B cell (primary cell): ENCODE data around the gene ENO3. TPM values are rescaled to one million over a fixed set of nuclear protein-coding genes. Genes with fewer than 3 reads are reported as not detected.

Experiments
- ATAC-seq: fragments of 200-7000 bp; cut with Tn5 transposase; one replicate; pipeline ENCODE4 v1.10.0; 2021; ENCODE audit warnings: low read depth, mild to moderate bottlenecking, moderate number of reproducible peaks, moderate library complexity
- CTCF ChIA-PET: fragments of 350-600 bp; sonication (Branson Sonifier 250); formaldehyde crosslinking; loops from one replicate; lab custom pipeline; 2021; ENCODE audit warnings: antibody characterized with exemption, inconsistent platforms; lab: Charles Lee
- POLR2A ChIA-PET: fragments of 350-600 bp; sonication (Branson Sonifier 250); formaldehyde crosslinking; loops from one replicate; lab custom pipeline; 2021; ENCODE audit warnings: antibody characterized with exemption; lab: Charles Lee
- DNase-seq: peaks from one replicate; pipeline ENCODE4 v3.0.0; 2013
- H2AFZ ChIP-seq: 2 replicates; pipeline ENCODE4 v1.6.1; 2012; ENCODE audit warnings: mild to moderate bottlenecking, low read depth, low read length; ENCODE audit not compliant: insufficient read depth, poor library complexity, severe bottlenecking
- H3K27ac ChIP-seq, 2 donors: 1 replicate in 1 of 2; 2 replicates in 1 of 2; pipeline ENCODE4 v1.5.1; 2012 to 2013; ENCODE audit warnings: low read length in 2 of 2, mild to moderate bottlenecking in 2 of 2, moderate library complexity in 1 of 2
- H3K27me3 ChIP-seq, 4 experiments: fragments of 200-600 bp in 1 of 4; sonication (generic) in 1 of 4; replicated peaks in 1 of 4; 1 replicate in 2 of 4; 2 replicates in 2 of 4; pipeline versions ENCODE4 v1.6.1 to v1.7.0; 2013 to 2016; ENCODE audit warnings: low read length in 3 of 4, mild to moderate bottlenecking in 2 of 4, mixed read lengths in 1 of 4, moderate library complexity in 1 of 4; ENCODE audit not compliant: insufficient read depth in 4 of 4, control insufficient read depth in 3 of 4; ENCODE audit errors: control extremely low read depth in 1 of 4
- H3K36me3 ChIP-seq, 2 experiments: replicated peaks in 1 of 2; 1 replicate in 1 of 2; 2 replicates in 1 of 2; pipeline versions ENCODE4 v1.6.1 to v1.7.1; 2013; ENCODE audit warnings: low read length in 1 of 2; ENCODE audit not compliant: insufficient read depth in 2 of 2, control insufficient read depth in 1 of 2; ENCODE audit errors: control extremely low read depth in 1 of 2, extremely low read depth in 1 of 2
- H3K4me1 ChIP-seq, 2 donors: fragments of 200-600 bp in 1 of 2; sonication (generic) in 1 of 2; 1 replicate in 1 of 2; 2 replicates in 1 of 2; pipeline versions ENCODE4 v1.5.1 to v1.6.1; 2013 to 2017; ENCODE audit warnings: low read length in 2 of 2; ENCODE audit not compliant: control insufficient read depth in 2 of 2, insufficient read depth in 2 of 2
- H3K4me2 ChIP-seq: replicated peaks from 2 replicates; pipeline ENCODE3; 2012; ENCODE audit warnings: mild to moderate bottlenecking, low read depth, low read length; ENCODE audit not compliant: poor library complexity, severe bottlenecking
- H3K4me3 ChIP-seq, 5 experiments: fragments of 200-600 bp in 1 of 5; sonication (generic) in 1 of 5; 1 replicate in 3 of 5; 2 replicates in 2 of 5; pipeline versions ENCODE4 v1.5.1 to v1.7.0; 2011 to 2016; ENCODE audit warnings: low read length in 4 of 5, mild to moderate bottlenecking in 4 of 5, low read depth in 2 of 5, control low read depth in 1 of 5, moderate library complexity in 1 of 5; ENCODE audit not compliant: insufficient read depth in 1 of 5; ENCODE audit errors: control extremely low read depth in 1 of 5, extremely low read depth in 1 of 5
- H3K79me2 ChIP-seq: fragments of 200-600 bp; sonication (generic); one replicate; pipeline ENCODE4 v1.6.0; 2016; ENCODE audit warnings: low read length; ENCODE audit not compliant: control insufficient read depth, insufficient read depth
- H3K9ac ChIP-seq: fragments of 200-600 bp; sonication (generic); 2 replicates; pipeline ENCODE4 v1.6.1; 2017; ENCODE audit warnings: mild to moderate bottlenecking, low read length, moderate library complexity
- H3K9me3 ChIP-seq, 3 donors: one replicate each; pipeline versions ENCODE4 v1.6.1 to v1.7.1; 2013; ENCODE audit warnings: low read length in 2 of 3; ENCODE audit not compliant: control insufficient read depth in 2 of 3, insufficient read depth in 1 of 3; ENCODE audit errors: control extremely low read depth in 1 of 3
- H4K20me1 ChIP-seq: 2 replicates; pipeline ENCODE4 v1.6.0; 2012; ENCODE audit warnings: mild to moderate bottlenecking, low read length; ENCODE audit not compliant: insufficient read depth, control insufficient read depth, poor library complexity, severe bottlenecking
- H3K27ac Mint-ChIP-seq: one replicate; pipeline ENCODE4 v1.8.0; 2021; ENCODE audit warnings: mixed read lengths
- H3K27me3 Mint-ChIP-seq: one replicate; pipeline ENCODE4 v1.8.0; 2021; ENCODE audit warnings: mixed read lengths
- H3K4me1 Mint-ChIP-seq: one replicate; pipeline ENCODE4 v1.8.0; 2021; ENCODE audit warnings: mixed read lengths
- H3K4me3 Mint-ChIP-seq: one replicate; pipeline ENCODE4 v1.8.0; 2021; ENCODE audit warnings: mixed read lengths
- H3K9me3 Mint-ChIP-seq: one replicate; pipeline ENCODE4 v1.8.0; 2022; ENCODE audit warnings: mixed read lengths; ENCODE audit not compliant: insufficient read depth
- CTCF ChIP-seq: fragments of 200-600 bp; IDR thresholded peaks from one replicate; pipeline ENCODE4 v1.8.0; 2022; ENCODE audit warnings: antibody characterized with exemption, mild to moderate bottlenecking
- EZH2 ChIP-seq: IDR thresholded peaks from 2 replicates; pipeline ENCODE4 v1.6.1; 2012; ENCODE audit warnings: borderline replicate concordance, low read depth, mild to moderate bottlenecking, moderate library complexity, low read length; ENCODE audit not compliant: insufficient read depth, poor library complexity, severe bottlenecking
- WGBS: methylation state at CpG from one replicate; pipeline ENCODE4 v1.1.5; 2013; ENCODE audit warnings: missing lambda C conversion rate; ENCODE audit not compliant: insufficient coverage; 5-methylcytosine and 5-hydroxymethylcytosine counted together
- intact Hi-C: fragments of 100-400 bp; cut with micrococcal nuclease; formaldehyde crosslinking; loops from one replicate; pipeline ENCODE4 v1.10.0; 2022
- polyA plus RNA-seq: library from polyadenylated mRNA; depleted of rRNA; stranded (reverse); fragments of >200 nt; gene quantifications from 2 replicates; pipeline ENCODE4 v1.2.3, GENCODE V29; 2012
- total RNA-seq, 2 donors: library from RNA; stranded (reverse); fragments of 120-200 nt in 1 of 2; gene quantifications; 1 replicate in 1 of 2; 2 replicates in 1 of 2; pipeline versions ENCODE4 v1.2.3 to v1.2.4, GENCODE V29; 2013 to 2022

Gene ENO3
- total and polyA plus RNA-seq, 2 donors (not counting 1 experiment from before 2014, with no cell fraction given), result 34.8 to 50.1 TPM

- TF ChIP-seq EZH2, result no peak
- no peak for TF ChIP-seq CTCF
- Mint-ChIP-seq H3K27me3 (peaks cover 15% of the 10 kb centered on the region), H3K27ac (no peak overlapping the region), H3K4me1 (peaks cover 27% of the 10 kb centered on the region), H3K9me3 (no peaks in the 10 kb centered on the region), H3K4me3 (no peak overlapping the region)
- Histone ChIP-seq H3K36me3 (peaks cover 0 to 13% of the 10 kb centered on the region in 2 experiments), H3K9me3 (no peaks in the 10 kb centered on the region), H3K79me2 (no peaks in the 10 kb centered on the region), H3K4me2 (no peak overlapping the region), H3K4me3 (no peak overlapping the region), H3K9ac (no peak overlapping the region), H2AFZ (no peak overlapping the region), H4K20me1 (no peaks in the 10 kb centered on the region), H3K27me3 (peaks cover 0 to 16% (median 3%) of the 10 kb centered on the region in 4 experiments), H3K4me1 (peaks cover 11 to 17% of the 10 kb centered on the region in 2 donors), H3K27ac (no peak overlapping the region)
- intact Hi-C loops, result no loop called here
- WGBS, result 98% methylated on average over 12 of the region's 12 CpGs
- POLR2A ChIA-PET, result no interaction called here
- CTCF ChIA-PET, result interaction anchor here (0.8 kb wide), 1 partner anchor 23 kb away, joined by 4 read pairs; no protein-coding TSS in a partner anchor
- no peak for DNase-seq
- ATAC-seq, result no peak
Measured at GRCh38 chr17:4932756-4933155, 18.2 kb upstream of the ENO3 start.

GRCh38 chr17:4933646-4934045 lies 17.3 kb upstream of the ENO3 start:
- ChIA-PET CTCF (interaction anchor here (1.0 kb wide), 1 partner anchor 47 kb away, joined by 3 read pairs; no protein-coding TSS in a partner anchor), POLR2A (interaction anchor here (0.5 kb wide), 1 partner anchor 29 kb away, joined by 3 read pairs; no protein-coding TSS in a partner anchor)
- no peaks in the 10 kb centered on the region for H3K79me2 ChIP-seq
- no peak overlapping the region for H2AFZ ChIP-seq
- H3K27me3 ChIP-seq, result peaks cover 0 to 16% (median 3%) of the 10 kb centered on the region in 4 experiments
- ATAC-seq (no peak), DNase-seq (no peak)
- no peak overlapping the region for H3K4me2 ChIP-seq
- no peak overlapping the region for H3K9ac ChIP-seq
- no peaks in the 10 kb centered on the region for H3K9me3 ChIP-seq
- H3K4me3 ChIP-seq, result no peak overlapping the region
- no peak for TF ChIP-seq EZH2
- no peak for TF ChIP-seq CTCF
- peaks cover 0 to 19% of the 10 kb centered on the region in 2 experiments for H3K36me3 ChIP-seq
- H3K9me3 Mint-ChIP-seq, result no peaks in the 10 kb centered on the region
- WGBS, result 56% methylated on average over 11 of the region's 16 CpGs
- H3K27me3 Mint-ChIP-seq, result peaks cover 15% of the 10 kb centered on the region
- H3K27ac ChIP-seq, result no peak overlapping the region
- intact Hi-C loops, result no loop called here
- H3K27ac Mint-ChIP-seq, result no peak overlapping the region
- H3K4me1 Mint-ChIP-seq, result peaks cover 35% of the 10 kb centered on the region
- no peak overlapping the region for H3K4me3 Mint-ChIP-seq
- peaks cover 12 to 21% of the 10 kb centered on the region in 2 donors for H3K4me1 ChIP-seq
- no peaks in the 10 kb centered on the region for H4K20me1 ChIP-seq
